HG02884 (cell line): ENCODE data around the gene CDK15.

ENCODE experiments used
- ATAC-seq: cut with Tn5 transposase; IDR thresholded peaks from one replicate; pipeline ENCODE4 v1.9.1; 2021; ENCODE audit warnings: mild to moderate bottlenecking, moderate library complexity; ENCODE audit not compliant: unreplicated experiment

The CDK15 gene

GRCh38 chr2:201860636-201861066, 54.3 kb downstream of the CDK15 start:
- peak; percentile 59 for ATAC-seq

- ATAC-seq: no peak
Measured at GRCh38 chr2:201862843-201863242, 56.5 kb downstream of the CDK15 start.

- no peak for ATAC-seq
Measured at GRCh38 chr2:201866643-201867473, 60.5 kb downstream of the CDK15 start.

GRCh38 chr2:201871471-201871870, 65.1 kb downstream of the CDK15 start:
- ATAC-seq: no peak

- ATAC-seq: no peak
Measured at GRCh38 chr2:201872591-201872990, 66.3 kb downstream of the CDK15 start.

- ATAC-seq: no peak
Measured at GRCh38 chr2:201879996-201880395, 73.7 kb downstream of the CDK15 start.

GRCh38 chr2:201880579-201880978, 74.2 kb downstream of the CDK15 start:
- no peak for ATAC-seq

- no peak for ATAC-seq
Measured at GRCh38 chr2:201880993-201881611, 74.8 kb downstream of the CDK15 start.

- no peak for ATAC-seq
Measured at GRCh38 chr2:201881741-201882140, 75.4 kb downstream of the CDK15 start.

GRCh38 chr2:201882353-201883090, 76.2 kb downstream of the CDK15 start:
- no peak for ATAC-seq

GRCh38 chr2:201883606-201884369, 77.5 kb downstream of the CDK15 start:
- ATAC-seq: no peak

- no peak for ATAC-seq
Measured at GRCh38 chr2:201886504-201886903, 80.2 kb downstream of the CDK15 start.

GRCh38 chr2:201887773-201888425, 81.6 kb downstream of the CDK15 start:
- ATAC-seq: no peak

GRCh38 chr2:201888426-201888800, 82.1 kb downstream of the CDK15 start:
- ATAC-seq: no peak

GRCh38 chr2:201890453-201890852, 84.1 kb downstream of the CDK15 start:
- ATAC-seq: no peak

GRCh38 chr2:201891676-201892075, 85.3 kb downstream of the CDK15 start:
- no peak for ATAC-seq

GRCh38 chr2:201892516-201892915, 86.2 kb downstream of the CDK15 start:
- ATAC-seq: no peak

- ATAC-seq: no peak
Measured at GRCh38 chr2:201900362-201900761, 94.0 kb downstream of the CDK15 start.

GRCh38 chr2:201901786-201902185, 95.4 kb downstream of the CDK15 start:
- no peak for ATAC-seq
